ENCODE data around the gene GRID1.

- TF ChIP-seq PRDM6 (tag by site-specific recombination; IDR thresholded peaks at IDR 0.05) (no peak), REST (tag by site-specific recombination; IDR thresholded peaks at IDR 0.05) (no peak), PATZ1 (tag by site-specific recombination; IDR thresholded peaks at IDR 0.05) (no peak), PBX3 (CRISPR knock-in tag; IDR thresholded peaks at IDR 0.05) (no peak), CTCF (tag by site-specific recombination; IDR thresholded peaks at IDR 0.05) (no peak), ATF2 (tag by site-specific recombination; IDR thresholded peaks at IDR 0.05; ENCODE audit: low read depth) (no peak), ZNF585B (tag by site-specific recombination; IDR thresholded peaks at IDR 0.05) (no peak)
Observed at GRCh38 chr10:85789982-85790789, 576.4 kb downstream of the GRID1 start.
